ENCODE results near the gene NGLY1.

GRCh38 chr3:25686766-25687165 is 96.5 kb downstream of the NGLY1 start:
- TF ChIP-seq POLR2A (IDR thresholded peaks at IDR 0.05; ENCODE audit: low read length) = no peak
- TF ChIP-seq GATA1 (IDR thresholded peaks at IDR 0.05; ENCODE audit: low read depth, low read length) = no peak
